HL-60 (cell line): ENCODE results near the gene NLGN3.

ENCODE experiments used
- POLR2AphosphoS5 ChIP-seq: IDR thresholded peaks from 2 replicates; pipeline ENCODE4 v1.6.1; 2012; ENCODE audit warnings: low read depth
- TF ChIP-seq, protein P1 (sequence below): IDR thresholded peaks from one replicate; pipeline ENCODE4 v1.5.1; 2011; ENCODE audit warnings: low read length, control low read depth, inconsistent platforms; ENCODE audit not compliant: insufficient read depth

DNA sequence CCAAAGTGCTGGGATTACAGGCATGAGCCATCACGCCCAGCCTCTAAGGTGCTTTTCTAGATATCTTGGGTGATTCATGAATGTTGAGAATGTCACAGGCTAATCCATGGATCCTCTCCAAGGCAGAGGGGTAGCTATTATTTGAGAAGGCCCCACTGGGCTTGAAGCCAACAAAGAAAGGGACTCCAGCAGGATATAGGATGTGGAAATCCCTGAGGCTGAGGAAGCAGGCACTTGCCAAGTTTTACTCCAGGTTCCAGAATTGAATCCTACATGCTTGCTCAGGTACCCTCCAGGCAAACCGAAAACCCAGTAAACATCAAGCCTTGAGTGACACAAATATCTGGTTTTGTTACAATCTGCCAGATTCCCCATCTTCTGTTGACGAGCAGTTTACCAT lies 15.8 kb downstream of the NLGN3 start:
- TF ChIP-seq POLR2AphosphoS5, result no peak
- TF ChIP-seq, protein P1, sequence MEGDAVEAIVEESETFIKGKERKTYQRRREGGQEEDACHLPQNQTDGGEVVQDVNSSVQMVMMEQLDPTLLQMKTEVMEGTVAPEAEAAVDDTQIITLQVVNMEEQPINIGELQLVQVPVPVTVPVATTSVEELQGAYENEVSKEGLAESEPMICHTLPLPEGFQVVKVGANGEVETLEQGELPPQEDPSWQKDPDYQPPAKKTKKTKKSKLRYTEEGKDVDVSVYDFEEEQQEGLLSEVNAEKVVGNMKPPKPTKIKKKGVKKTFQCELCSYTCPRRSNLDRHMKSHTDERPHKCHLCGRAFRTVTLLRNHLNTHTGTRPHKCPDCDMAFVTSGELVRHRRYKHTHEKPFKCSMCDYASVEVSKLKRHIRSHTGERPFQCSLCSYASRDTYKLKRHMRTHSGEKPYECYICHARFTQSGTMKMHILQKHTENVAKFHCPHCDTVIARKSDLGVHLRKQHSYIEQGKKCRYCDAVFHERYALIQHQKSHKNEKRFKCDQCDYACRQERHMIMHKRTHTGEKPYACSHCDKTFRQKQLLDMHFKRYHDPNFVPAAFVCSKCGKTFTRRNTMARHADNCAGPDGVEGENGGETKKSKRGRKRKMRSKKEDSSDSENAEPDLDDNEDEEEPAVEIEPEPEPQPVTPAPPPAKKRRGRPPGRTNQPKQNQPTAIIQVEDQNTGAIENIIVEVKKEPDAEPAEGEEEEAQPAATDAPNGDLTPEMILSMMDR, result no peak
